PC-9 (cell line): ENCODE results near the gene RYR2. TPM values are rescaled to one million over a fixed set of nuclear protein-coding genes. Genes with fewer than 3 reads are reported as not detected.

Experiments
- BruUV-seq: library from RNA; stranded (reverse); fragments of 400-500 nt; replicated peaks from 2 replicates; lab custom pipeline; 2021; lab: Mats Ljungman, UMichigan
- CTCF ChIA-PET: fragments of 300-600 bp; sonication (Branson Sonifier 250); formaldehyde crosslinking; loops from one replicate; lab custom pipeline; 2022; ENCODE audit warnings: antibody characterized with exemption; lab: Charles Lee
- POLR2A ChIA-PET: fragments of 300-600 bp; sonication (Branson Sonifier 250); formaldehyde crosslinking; loops from one replicate; lab custom pipeline; 2022; ENCODE audit warnings: antibody characterized with exemption; ENCODE audit not compliant: unreplicated experiment; lab: Charles Lee
- DNase-seq, 2 experiments: peaks; one replicate each; pipeline versions ENCODE4 v3.0.0 to v3.0.0-alpha.2; 2015 to 2022; ENCODE audit warnings: mixed read lengths in 1 of 2
- H2AFZ ChIP-seq: fragments of 200-600 bp; sonication (generic); 2 replicates; pipeline ENCODE4 v1.8.1; 2017; ENCODE audit warnings: antibody characterized with exemption
- H3F3A ChIP-seq: fragments of 200-600 bp; sonication (generic); 2 replicates; pipeline ENCODE4 v1.8.1; 2017; ENCODE audit warnings: antibody characterized with exemption, mild to moderate bottlenecking, low read depth; ENCODE audit not compliant: insufficient read depth
- H3K27ac ChIP-seq: fragments of 200-600 bp; sonication (generic); 2 replicates; pipeline ENCODE4 v1.6.1; 2016; ENCODE audit warnings: mixed run types
- H3K27me3 ChIP-seq: fragments of 200-600 bp; sonication (generic); 2 replicates; pipeline ENCODE4 v1.6.1; 2016; ENCODE audit warnings: low read depth, mixed run types; ENCODE audit not compliant: insufficient read depth
- H3K36me3 ChIP-seq: fragments of 200-600 bp; sonication (generic); 2 replicates; pipeline ENCODE4 v1.6.1; 2016; ENCODE audit warnings: low read depth, mixed run types
- H3K4me1 ChIP-seq: fragments of 200-600 bp; sonication (generic); replicated peaks from 2 replicates; pipeline ENCODE4 v1.6.1; 2016; ENCODE audit warnings: mixed run types; ENCODE audit not compliant: insufficient read depth
- H3K4me2 ChIP-seq: fragments of 200-600 bp; sonication (generic); 2 replicates; pipeline ENCODE4 v1.6.1; 2017; ENCODE audit warnings: mixed run types
- H3K4me3 ChIP-seq: fragments of 200-600 bp; sonication (generic); 2 replicates; pipeline ENCODE4 v1.6.1; 2016; ENCODE audit warnings: mixed run types
- H3K79me2 ChIP-seq: fragments of 200-600 bp; sonication (generic); 2 replicates; pipeline ENCODE4 v1.6.1; 2017; ENCODE audit warnings: low read depth, mixed run types
- H3K9me2 ChIP-seq: fragments of 200-600 bp; sonication (generic); 2 replicates; pipeline ENCODE4 v1.8.1; 2017; ENCODE audit warnings: mild to moderate bottlenecking; ENCODE audit not compliant: insufficient read depth
- H3K9me3 ChIP-seq: fragments of 200-600 bp; sonication (generic); 2 replicates; pipeline ENCODE4 v1.8.1; 2016; ENCODE audit warnings: low read depth; ENCODE audit not compliant: insufficient read depth
- H4K20me1 ChIP-seq: fragments of 200-600 bp; sonication (generic); 2 replicates; pipeline ENCODE4 v1.8.1; 2017; ENCODE audit not compliant: insufficient read depth
- CTCF ChIP-seq: fragments of 200-600 bp; sonication (generic); conservative IDR thresholded peaks from 2 replicates; pipeline ENCODE4 v1.6.1; 2017; ENCODE audit warnings: mixed run types, antibody characterized with exemption, mild to moderate bottlenecking, moderate library complexity
- EZH2 ChIP-seq: fragments of 200-600 bp; sonication (generic); IDR thresholded peaks from 2 replicates; pipeline ENCODE4 v1.8.0; 2017; ENCODE audit warnings: antibody characterized with exemption, low read depth
- intact Hi-C: fragments of 100-400 bp; cut with micrococcal nuclease; formaldehyde crosslinking; loops from one replicate; pipeline ENCODE4 v1.10.0; 2022; ENCODE audit not compliant: unreplicated experiment
- total RNA-seq: library from RNA; stranded (reverse); gene quantifications from 2 replicates; pipeline ENCODE4 v1.2.3, GENCODE V29; 2021

Gene RYR2
- total RNA-seq, 1 experiment from 2014 or later, result not detected

GRCh38 chr1:237318748-237319147 lies 276.8 kb downstream of the RYR2 start:
- no TSS peak for BruUV-seq
- no peaks in the 10 kb centered on the region for H3F3A ChIP-seq
- H3K9me3 ChIP-seq, result no peaks in the 10 kb centered on the region
- H3K36me3 ChIP-seq, result no peaks in the 10 kb centered on the region
- H3K27ac ChIP-seq, result no peak overlapping the region
- peaks cover 3% of the 10 kb centered on the region; the same call in 1 of the 2 replicates for H3K27me3 ChIP-seq
- no peaks in the 10 kb centered on the region for H3K4me1 ChIP-seq
- H4K20me1 ChIP-seq, result no peaks in the 10 kb centered on the region
- intact Hi-C loops, result no loop called here
- no peak for DNase-seq
- H3K4me3 ChIP-seq, result no peak overlapping the region
- no peaks in the 10 kb centered on the region for H3K79me2 ChIP-seq
- H3K4me2 ChIP-seq, result no peak overlapping the region
- ChIA-PET POLR2A (no interaction called here), CTCF (no interaction called here)
- H3K9me2 ChIP-seq, result no peaks in the 10 kb centered on the region
- no peak overlapping the region; the same call in 1 of the 2 replicates for H2AFZ ChIP-seq
- TF ChIP-seq CTCF (no peak), EZH2 (no peak)

- Histone ChIP-seq H4K20me1 (no peaks in the 10 kb centered on the region), H3F3A (no peaks in the 10 kb centered on the region), H3K79me2 (no peaks in the 10 kb centered on the region), H3K4me3 (no peak overlapping the region), H3K4me2 (no peak overlapping the region), H3K9me3 (no peaks in the 10 kb centered on the region), H2AFZ (no peak overlapping the region), H3K27me3 (peaks cover 15% of the 10 kb centered on the region), H3K4me1 (no peaks in the 10 kb centered on the region), H3K27ac (no peak overlapping the region), H3K36me3 (no peaks in the 10 kb centered on the region), H3K9me2 (no peaks in the 10 kb centered on the region)
- BruUV-seq, result no TSS peak
- ChIA-PET CTCF (no interaction called here), POLR2A (no interaction called here)
- DNase-seq, result no peak
- TF ChIP-seq EZH2 (no peak), CTCF (no peak)
- intact Hi-C loops, result no loop called here
These were observed 278.9 kb downstream of the RYR2 start for GRCh38 chr1:237320890-237321289.

- H3F3A ChIP-seq, result no peaks in the 10 kb centered on the region
- ChIA-PET POLR2A (no interaction called here), CTCF (no interaction called here)
- H3K9me3 ChIP-seq, result no peaks in the 10 kb centered on the region
- H3K27me3 ChIP-seq, result peaks cover 21% of the 10 kb centered on the region
- H3K27ac ChIP-seq, result no peak overlapping the region
- H2AFZ ChIP-seq, result no peak overlapping the region
- no peak overlapping the region for H3K4me2 ChIP-seq
- no peak overlapping the region for H3K4me3 ChIP-seq
- no peaks in the 10 kb centered on the region for H3K36me3 ChIP-seq
- no peak for DNase-seq
- no peaks in the 10 kb centered on the region for H4K20me1 ChIP-seq
- no peaks in the 10 kb centered on the region for H3K4me1 ChIP-seq
- intact Hi-C loops, result no loop called here
- BruUV-seq, result no TSS peak
- no peaks in the 10 kb centered on the region for H3K79me2 ChIP-seq
- no peaks in the 10 kb centered on the region for H3K9me2 ChIP-seq
- TF ChIP-seq CTCF (no peak), EZH2 (no peak)
These were observed 282.2 kb downstream of the RYR2 start for GRCh38 chr1:237324226-237324625.
